SIG-M5 treated with dmso at 0.1 percent for 504 hours (cell line): ENCODE data around the gene TMEM163.
"Not testable (repeated sequence)": the region's sequence is repeated elsewhere in the genome, so short reads cannot be mapped to it uniquely, and the experiment has no call there.

ENCODE experiments used
- DNase-seq: peaks from one replicate; lab custom pipeline; 2025; ENCODE audit not compliant: unreplicated experiment; lab: John Stamatoyannopoulos, UW

TMEM163 gene

GRCh38 chr2:134498654-134499053 lies 220.1 kb downstream of the TMEM163 start:
- no peak for DNase-seq

GRCh38 chr2:134493797-134494196 lies 225.0 kb downstream of the TMEM163 start:
- no peak for DNase-seq

DNA sequence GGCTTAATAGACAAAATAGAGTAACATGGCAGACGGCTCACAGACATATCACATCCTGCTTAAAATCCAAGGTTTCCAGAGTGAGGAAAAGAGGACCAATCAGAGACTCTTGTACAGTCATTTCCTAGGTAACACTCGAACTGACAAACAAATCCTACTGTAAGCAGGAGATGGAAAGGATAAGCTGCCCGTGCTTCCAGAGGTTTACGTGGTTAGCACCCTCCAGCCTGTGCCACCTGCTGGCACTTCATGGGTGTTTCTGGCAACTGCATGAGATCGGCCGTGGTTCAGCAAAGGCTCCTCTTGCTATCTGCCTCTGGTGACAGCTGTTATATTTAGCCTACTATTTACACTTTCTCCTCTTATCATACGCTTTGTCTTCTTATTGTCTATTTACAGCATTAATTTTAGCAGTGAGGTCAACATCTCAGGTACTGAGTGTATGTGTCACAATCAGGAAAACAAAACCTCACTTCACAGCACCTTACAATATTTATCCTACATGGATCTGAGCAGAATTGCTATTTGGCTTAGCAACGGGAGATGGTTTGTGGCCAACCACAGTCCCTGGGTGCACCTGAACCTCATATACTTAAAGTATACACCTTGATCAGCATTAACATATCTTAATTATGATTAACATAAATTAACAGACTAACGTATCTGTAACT lies 226.9 kb downstream of the TMEM163 start:
- DNase-seq = peak; percentile 24

GRCh38 chr2:134491022-134491421 lies 227.8 kb downstream of the TMEM163 start:
- no peak for DNase-seq

DNA sequence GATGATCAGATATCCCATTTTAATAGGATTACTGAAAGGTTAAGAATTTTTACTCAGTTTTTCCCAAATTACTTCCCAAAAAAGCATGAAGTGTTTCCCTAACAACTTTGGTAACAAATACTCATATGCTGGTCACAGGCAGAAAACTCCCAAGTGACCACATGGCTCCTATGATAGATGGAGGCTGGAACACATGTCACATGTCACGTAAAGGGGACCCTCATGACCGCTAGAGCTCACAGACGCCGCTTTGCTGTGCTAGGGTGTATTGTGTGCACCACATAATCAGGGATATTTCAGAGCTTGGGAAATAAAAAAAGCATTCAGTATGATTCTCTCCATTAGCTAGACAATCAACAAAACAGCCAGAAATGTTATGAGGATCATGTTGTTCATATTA lies 228.2 kb downstream of the TMEM163 start:
- no peak for DNase-seq

DNA sequence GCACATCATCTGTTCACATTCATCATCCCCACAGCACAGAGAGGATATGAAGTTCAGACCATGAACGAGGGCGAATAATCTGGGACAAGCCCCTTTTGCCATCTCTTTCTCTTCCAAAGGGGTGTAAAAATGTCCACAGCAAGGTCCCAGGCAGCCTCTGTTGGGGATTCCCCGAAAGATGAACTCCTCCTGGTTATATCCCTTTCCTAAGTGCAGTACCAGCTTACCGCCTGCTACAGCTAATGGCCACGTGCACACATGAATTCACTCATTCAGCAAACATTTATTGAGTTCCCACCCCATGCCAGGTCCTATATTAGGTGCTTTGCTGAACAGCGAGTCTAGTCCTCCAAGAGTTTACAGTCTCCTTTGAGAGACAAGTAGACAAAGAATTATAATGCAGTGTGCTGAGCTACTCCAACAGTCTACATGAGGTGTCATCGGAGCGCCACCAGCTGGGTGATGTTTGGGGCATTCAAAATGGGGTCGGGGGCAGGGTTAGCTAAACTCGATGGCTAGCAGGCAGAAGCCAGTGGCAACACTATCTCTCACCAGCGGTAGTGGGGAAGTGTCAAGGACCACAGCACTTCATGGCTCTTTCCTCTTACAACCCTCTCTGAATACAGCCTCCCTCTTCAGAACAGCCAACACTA lies 228.9 kb downstream of the TMEM163 start:
- DNase-seq = no peak

DNA sequence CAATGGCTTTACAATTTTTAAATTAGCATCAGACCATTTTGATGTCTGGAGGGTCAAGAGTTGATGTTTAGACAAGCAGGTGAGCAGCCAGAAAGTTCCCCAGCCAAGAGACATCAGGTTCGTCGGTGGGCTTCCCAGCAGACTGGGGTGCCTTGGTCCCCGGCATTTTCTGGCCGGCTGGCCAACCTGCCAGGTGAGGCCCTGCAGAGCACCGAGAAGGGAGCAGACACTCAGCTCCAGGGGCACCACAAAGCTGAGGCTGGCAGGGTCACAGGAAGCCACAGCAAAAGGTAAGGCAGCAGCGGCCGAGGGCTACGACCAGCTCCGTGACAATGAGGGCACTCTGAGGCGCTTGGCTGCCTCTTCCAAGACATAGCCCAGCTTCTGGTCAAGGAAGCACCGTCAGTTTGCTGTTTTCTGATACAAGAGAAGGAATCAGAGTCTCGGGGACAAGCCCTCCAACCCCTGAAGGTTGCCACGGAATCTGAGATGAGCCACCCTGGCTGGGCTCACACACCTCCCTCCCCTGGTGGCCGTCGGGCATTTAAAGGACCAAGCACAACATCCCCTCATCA lies 235.9 kb downstream of the TMEM163 start:
- no peak for DNase-seq

DNA sequence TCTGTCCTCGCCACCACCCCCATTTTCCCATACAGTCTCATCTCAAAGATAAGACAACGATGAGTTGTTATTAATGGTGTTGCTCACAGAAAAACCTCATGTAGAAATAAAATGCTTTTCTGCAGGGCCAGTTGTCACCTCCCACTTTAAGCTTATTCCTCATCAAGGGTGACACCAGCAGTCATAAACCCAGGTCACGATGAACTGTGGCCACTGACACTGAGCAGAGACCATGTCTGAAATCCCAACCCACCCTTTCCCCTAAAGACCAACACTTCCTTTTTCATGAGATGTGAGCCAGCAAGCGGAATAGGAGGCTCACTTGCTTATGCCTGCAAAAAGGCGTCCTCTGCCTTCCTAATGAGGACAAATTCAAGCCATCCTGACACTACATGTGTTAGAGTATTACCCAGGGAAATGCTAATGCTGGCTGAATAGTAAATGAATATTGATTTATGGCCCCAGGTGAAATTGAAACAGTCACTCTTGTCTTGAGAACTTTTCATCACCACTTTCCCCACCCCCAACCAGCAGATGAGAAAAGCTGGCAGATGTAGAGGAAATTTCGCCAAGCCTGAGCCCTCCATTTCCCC lies 236.6 kb downstream of the TMEM163 start:
- no peak for DNase-seq

DNA sequence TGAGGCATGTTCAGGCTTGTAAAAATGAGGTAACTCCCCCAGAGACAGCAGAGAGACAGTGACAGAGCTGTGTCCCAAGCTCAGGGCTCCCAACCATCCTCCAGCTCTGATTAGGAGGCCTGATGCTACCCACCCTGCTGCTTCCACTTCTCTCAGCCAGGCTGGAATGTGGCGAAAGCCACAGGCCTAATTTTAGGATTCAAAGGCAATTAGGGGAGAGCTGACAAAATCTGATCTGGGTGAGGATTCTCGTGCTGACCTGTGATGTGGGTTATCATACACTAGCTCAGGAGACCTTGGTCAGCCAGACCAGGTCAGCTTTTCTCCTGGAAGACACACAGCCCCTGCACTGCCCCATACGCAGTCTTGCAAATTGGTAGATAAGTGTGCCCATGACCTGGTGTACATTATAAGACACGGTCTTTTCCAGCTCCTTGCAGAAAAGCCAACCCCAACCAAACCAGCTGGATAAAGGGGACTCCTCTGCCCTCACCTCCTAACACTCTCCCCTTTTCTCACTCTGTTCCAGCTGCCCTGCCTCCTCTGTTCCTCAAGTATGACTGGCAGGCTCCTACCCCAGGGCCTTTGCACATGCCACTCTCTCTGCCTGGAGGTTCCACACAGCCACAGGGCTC lies 239.0 kb downstream of the TMEM163 start:
- no peak for DNase-seq

- not testable (repeated sequence) for DNase-seq
Measured at GRCh38 chr2:134476982-134477381, 241.8 kb downstream of the TMEM163 start.

DNA sequence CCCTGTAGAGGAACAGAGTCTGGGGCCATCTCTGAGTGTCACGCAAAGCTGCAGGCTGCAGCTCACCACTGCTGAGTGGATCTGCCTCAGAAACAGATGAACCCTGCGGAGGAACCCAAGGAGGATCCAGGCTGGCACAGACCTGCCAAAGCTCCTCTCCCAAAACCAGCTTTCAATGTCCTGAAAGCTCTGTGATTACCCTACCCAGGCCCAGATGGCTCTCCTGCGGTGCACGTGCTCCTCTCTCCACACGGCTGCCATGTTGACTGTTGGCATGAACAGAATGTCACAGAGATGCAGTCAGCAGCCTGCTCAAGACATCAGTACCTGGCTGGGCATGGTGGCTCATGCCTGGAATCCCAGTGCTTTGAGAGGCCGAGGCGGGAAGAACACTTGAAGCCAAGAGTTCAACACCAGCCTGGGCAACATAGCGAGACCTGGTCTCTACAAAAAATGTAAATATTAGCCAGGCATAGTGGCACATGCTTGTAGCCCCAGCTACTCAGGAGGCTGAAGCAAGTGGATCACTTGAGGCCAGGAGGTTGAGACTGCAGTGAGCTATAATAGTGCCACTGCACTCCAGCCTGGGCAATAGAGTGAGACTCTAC lies 248.1 kb downstream of the TMEM163 start:
- DNase-seq = no peak

- no peak for DNase-seq
Measured at GRCh38 chr2:134469516-134470115, 249.2 kb downstream of the TMEM163 start.

DNA sequence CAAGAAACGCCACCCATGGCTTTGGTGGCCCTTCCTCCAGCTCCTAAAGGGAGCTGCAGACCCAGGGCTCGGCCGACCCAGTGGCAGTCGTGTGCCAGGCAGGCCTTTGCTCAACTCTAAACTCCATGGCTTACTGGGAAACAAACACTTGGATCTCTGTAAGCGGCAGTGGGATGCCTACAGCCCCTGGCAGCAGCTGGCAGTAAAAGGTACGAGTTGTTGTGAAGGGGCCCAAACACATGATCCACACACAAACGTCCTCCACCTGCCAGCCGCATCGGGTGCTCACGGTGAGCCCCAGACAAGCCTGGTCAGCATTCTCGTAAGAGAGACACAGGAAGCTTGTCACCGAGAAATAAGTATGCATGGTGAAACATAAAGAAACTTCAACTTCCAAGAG lies 250.0 kb downstream of the TMEM163 start:
- DNase-seq = no peak

DNA sequence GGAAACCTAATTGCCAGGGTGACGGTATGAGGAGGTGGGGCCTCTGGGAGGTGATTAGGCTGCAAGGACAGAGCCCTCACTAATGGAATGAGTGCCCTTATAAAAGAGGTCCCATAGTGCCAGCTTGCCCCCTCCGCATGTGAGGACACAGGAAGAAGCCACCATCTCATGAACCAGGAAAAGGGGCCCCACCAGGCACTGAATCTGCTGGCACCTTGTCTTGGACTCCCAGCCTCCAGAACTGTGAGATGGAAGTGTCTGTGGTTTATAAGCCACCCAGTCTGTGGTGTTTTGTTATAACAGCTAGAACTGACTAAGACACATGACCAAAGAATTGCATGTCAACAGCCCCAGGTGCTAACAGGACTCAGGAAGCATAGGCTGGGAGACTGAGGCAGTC lies 250.6 kb downstream of the TMEM163 start:
- no peak for DNase-seq

GRCh38 chr2:134466141-134466540 lies 252.7 kb downstream of the TMEM163 start:
- DNase-seq = peak; percentile 7

DNA sequence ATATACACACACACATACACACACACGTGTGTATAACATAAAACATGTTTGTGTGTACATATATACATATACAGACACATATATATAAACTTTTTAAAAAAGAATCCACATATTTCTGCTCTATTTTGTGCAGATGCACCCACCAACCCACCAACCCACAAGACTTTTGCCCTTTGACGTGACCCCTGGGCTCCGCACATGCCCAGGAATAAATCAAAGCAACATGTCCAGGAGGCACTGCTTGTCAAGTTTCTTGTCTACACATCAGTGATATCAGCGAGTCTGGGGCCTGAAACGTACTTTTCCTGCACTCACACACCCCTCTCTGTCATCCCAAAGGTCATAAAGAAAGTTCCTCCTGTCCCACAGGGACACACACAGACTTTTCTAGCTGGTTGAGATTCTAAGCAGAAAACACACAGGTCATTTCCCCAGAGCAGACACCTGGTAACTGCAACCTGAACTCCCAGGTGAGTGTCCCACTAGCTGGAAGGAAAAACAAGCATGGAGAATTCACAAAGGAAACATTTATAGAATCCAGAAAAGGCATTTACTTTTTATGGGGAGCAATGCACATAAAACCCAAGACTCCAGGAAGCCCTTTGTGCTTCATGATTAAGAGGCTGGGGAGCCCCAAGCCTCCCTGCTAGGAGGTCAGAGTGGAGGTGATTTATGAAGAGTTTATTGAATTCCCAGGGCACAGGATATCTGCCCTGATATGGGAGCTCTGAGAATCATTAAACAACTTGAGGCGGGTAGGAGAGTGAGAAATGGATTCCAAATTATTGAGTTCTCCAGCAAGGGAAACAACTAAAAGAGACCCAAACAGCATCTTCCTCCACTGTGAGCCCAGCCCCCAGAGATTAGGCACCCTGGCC lies 253.3 kb downstream of the TMEM163 start:
- DNase-seq = no peak

DNA sequence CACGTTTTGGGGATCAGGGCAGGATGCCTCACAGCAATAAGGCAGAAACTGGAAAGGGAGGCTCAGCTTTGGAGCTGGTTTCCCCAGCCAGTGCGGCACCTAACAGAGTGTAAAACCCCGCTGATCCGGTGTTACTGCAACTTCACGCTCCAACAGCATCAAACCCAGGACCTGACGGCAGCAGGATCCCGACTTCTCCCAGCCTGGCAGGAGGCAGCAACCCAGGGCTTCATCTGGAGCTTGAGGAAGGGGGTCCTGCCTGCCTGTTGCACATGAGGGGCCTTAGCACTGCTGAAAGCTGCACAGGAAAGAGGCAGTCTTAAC lies 255.1 kb downstream of the TMEM163 start:
- no peak for DNase-seq

DNA sequence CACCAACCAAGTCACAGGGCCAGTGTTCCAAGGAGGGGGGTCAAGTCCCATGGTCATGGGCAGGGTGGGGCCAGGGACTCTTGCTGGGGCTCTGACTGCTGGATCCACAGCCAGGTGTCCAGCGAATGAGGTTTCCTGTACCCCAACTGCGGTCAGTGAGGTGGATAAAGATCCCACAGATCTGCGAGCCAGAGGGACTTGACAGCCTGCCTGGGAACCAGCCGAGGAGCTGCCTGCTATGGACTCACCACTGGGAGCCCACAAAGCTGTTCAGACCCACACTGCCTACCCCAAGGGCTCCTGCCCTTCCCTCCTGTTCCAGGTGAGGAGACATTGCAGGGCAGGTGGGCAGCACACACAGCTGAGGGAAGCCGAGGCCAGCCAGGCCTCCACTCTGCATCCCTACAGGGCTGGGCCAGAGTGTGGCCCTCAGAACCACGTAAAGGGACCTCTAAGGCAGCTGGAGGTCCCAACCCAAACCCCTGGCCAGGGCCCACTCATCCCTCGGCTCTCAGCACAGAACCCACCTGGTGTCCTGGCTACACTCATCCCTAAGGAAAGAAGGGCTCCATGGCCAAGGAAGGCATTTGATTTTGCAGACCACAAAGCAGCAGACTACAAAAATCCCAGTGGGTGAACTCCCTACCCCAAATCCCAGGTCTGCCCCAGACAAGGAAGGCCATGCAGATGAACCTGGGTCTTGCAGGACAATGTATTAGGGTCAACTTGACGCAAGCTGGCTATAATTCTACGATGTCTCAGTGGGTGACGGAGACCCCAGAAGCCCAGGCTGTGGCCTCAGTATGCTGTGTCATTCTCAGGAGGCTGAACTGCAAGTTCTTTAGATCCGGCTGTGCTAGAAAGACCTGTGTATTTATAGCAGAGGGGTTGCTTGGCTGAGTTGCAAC lies 255.8 kb downstream of the TMEM163 start:
- no peak for DNase-seq

- DNase-seq = no peak
Measured at GRCh38 chr2:134462275-134462674, 256.5 kb downstream of the TMEM163 start.
